Endothelial cell of umbilical vein (primary cell): ENCODE data around the gene FGFR3. TPM values are rescaled to one million over a fixed set of nuclear protein-coding genes. Genes with fewer than 3 reads are reported as not detected.

Source experiments
- BruUV-seq: library from RNA; stranded (reverse); fragments of 400-500 nt; replicated peaks from 2 replicates; lab custom pipeline; 2021; lab: Mats Ljungman, UMichigan
- CTCF ChIA-PET: fragments of 300-600, 350-600 bp; sonication (Branson Sonifier 250); formaldehyde crosslinking; loops from one replicate; lab custom pipeline; 2021; ENCODE audit warnings: antibody characterized with exemption, inconsistent platforms; lab: Charles Lee
- POLR2A ChIA-PET: fragments of 300-600, 350-600 bp; sonication (Branson Sonifier 250); formaldehyde crosslinking; loops from one replicate; lab custom pipeline; 2021; ENCODE audit warnings: antibody characterized with exemption, inconsistent platforms; lab: Charles Lee
- DNase-seq: peaks from one replicate; pipeline ENCODE4 v3.0.0-alpha.2; 2011; ENCODE audit warnings: low read depth, low spot score
- FAIRE-seq: peaks from 2 replicates; lab custom pipeline; 2011; peaks lifted over from hg19 to GRCh38; lab: Jason Lieb, UNC
- H2AFZ ChIP-seq: 2 replicates; pipeline ENCODE4 v1.6.0; 2012; ENCODE audit warnings: low read depth, low read length, control low read depth, inconsistent platforms
- H3K27ac ChIP-seq: 2 replicates; pipeline ENCODE4 v1.5.1; 2011; ENCODE audit warnings: low read depth, mild to moderate bottlenecking, control low read depth, low read length, moderate library complexity; ENCODE audit not compliant: insufficient read depth
- H3K27me3 ChIP-seq, 2 experiments: 2 replicates each; pipeline versions ENCODE4 v1.6.0 to v1.6.1; 2011; ENCODE audit warnings: low read length in 2 of 2, mixed read lengths in 1 of 2; ENCODE audit not compliant: control insufficient read depth in 2 of 2, insufficient read depth in 2 of 2
- H3K36me3 ChIP-seq, 2 experiments: 2 replicates in 1 of 2; 3 replicates in 1 of 2; pipeline ENCODE4 v1.5.1; 2011; ENCODE audit warnings: low read length in 2 of 2, mild to moderate bottlenecking in 1 of 2, moderate library complexity in 1 of 2; ENCODE audit not compliant: control insufficient read depth in 2 of 2, insufficient read depth in 2 of 2; ENCODE audit errors: extremely low read depth in 1 of 2
- H3K4me1 ChIP-seq: 3 replicates; pipeline ENCODE4 v1.5.1; 2011; ENCODE audit warnings: mild to moderate bottlenecking, low read length; ENCODE audit not compliant: control insufficient read depth, insufficient read depth; ENCODE audit errors: extremely low read depth
- H3K4me2 ChIP-seq: 2 replicates; pipeline ENCODE4 v1.6.1; 2011; ENCODE audit warnings: low read length, control low read depth, mixed read lengths; ENCODE audit not compliant: insufficient read depth
- H3K4me3 ChIP-seq, 3 experiments: fragments of 200-600 bp in 1 of 3; sonication (generic), shearing (Covaris generic) in 1 of 3; replicated peaks in 1 of 3; 2 replicates each; pipeline ENCODE4 v1.5.1; 2011 to 2016; ENCODE audit warnings: control low read depth in 3 of 3, low read length in 3 of 3, mild to moderate bottlenecking in 2 of 3, inconsistent platforms in 1 of 3, low read depth in 1 of 3, moderate library complexity in 1 of 3; ENCODE audit not compliant: insufficient read depth in 1 of 3
- H3K79me2 ChIP-seq: 2 replicates; pipeline ENCODE4 v1.6.0; 2012; ENCODE audit warnings: low read length, inconsistent platforms; ENCODE audit not compliant: control insufficient read depth, insufficient read depth
- H3K9ac ChIP-seq: replicated peaks from 2 replicates; pipeline ENCODE3; 2011; ENCODE audit warnings: low read length, control low read depth; ENCODE audit not compliant: insufficient read depth; ENCODE audit errors: extremely low read depth
- H3K9me1 ChIP-seq: replicated peaks from 3 replicates; pipeline ENCODE4 v1.6.0; 2011; ENCODE audit warnings: mild to moderate bottlenecking, low read length; ENCODE audit not compliant: control insufficient read depth, insufficient read depth; ENCODE audit errors: extremely low read depth
- H3K9me3 ChIP-seq: replicated peaks from 2 replicates; pipeline ENCODE4 v1.5.1; 2012; ENCODE audit warnings: low read length, inconsistent platforms; ENCODE audit not compliant: control insufficient read depth, insufficient read depth
- H4K20me1 ChIP-seq: replicated peaks from 2 replicates; pipeline ENCODE3; 2011; ENCODE audit warnings: mild to moderate bottlenecking, low read length; ENCODE audit not compliant: control insufficient read depth, insufficient read depth; ENCODE audit errors: extremely low read depth
- EZH2 ChIP-seq: IDR thresholded peaks from 2 replicates; pipeline ENCODE4 v1.6.1; 2012; ENCODE audit warnings: borderline replicate concordance, low read depth, mild to moderate bottlenecking, moderate library complexity, low read length, inconsistent platforms; ENCODE audit not compliant: severe bottlenecking
- FOS ChIP-seq: IDR thresholded peaks from 2 replicates; pipeline ENCODE4 v1.6.1; 2011; ENCODE audit warnings: mild to moderate bottlenecking, low read length, moderate library complexity, borderline replicate concordance; ENCODE audit not compliant: insufficient read depth
- GATA2 ChIP-seq: IDR thresholded peaks from 2 replicates; pipeline ENCODE4 v1.7.0; 2011; ENCODE audit warnings: low read depth, mild to moderate bottlenecking, moderate library complexity, mixed read lengths, low read length; ENCODE audit not compliant: insufficient read length, insufficient read depth
- JUN ChIP-seq: IDR thresholded peaks from 2 replicates; pipeline ENCODE4 v1.6.1; 2011; ENCODE audit warnings: borderline replicate concordance, low read depth; ENCODE audit not compliant: insufficient read length, insufficient read depth
- MYC ChIP-seq: IDR thresholded peaks from one replicate; pipeline ENCODE4 v1.6.1; 2011; ENCODE audit warnings: mild to moderate bottlenecking, low read depth, low read length
- POLR2A ChIP-seq: IDR thresholded peaks from 2 replicates; pipeline ENCODE4 v1.6.1; 2012; ENCODE audit warnings: low read depth, mild to moderate bottlenecking, control low read depth, low read length
- POLR2AphosphoS5 ChIP-seq: IDR thresholded peaks from 2 replicates; pipeline ENCODE4 v1.6.1; 2012; ENCODE audit warnings: low read depth, mild to moderate bottlenecking, control low read depth, low read length, moderate library complexity; ENCODE audit not compliant: insufficient read depth
- dilution Hi-C: fragments of 300-500 bp; cut with MboI; formaldehyde crosslinking; loops from one replicate; pipeline ENCODE4 v1.15.0; 2019; ENCODE audit warnings: low sequenced_read_pairs; ENCODE audit not compliant: extremely low pct_ligation_motif_present
- intact Hi-C: fragments of 100-400 bp; cut with micrococcal nuclease; formaldehyde crosslinking; loops from one replicate; pipeline ENCODE4 v1.10.0; 2022
- polyA plus RNA-seq, 4 experiments: library from polyadenylated mRNA; depleted of rRNA in 3 of 4; stranded (reverse) in 3 of 4; unstranded in 1 of 4; fragments of >200 nt; gene quantifications; 2 replicates each; pipeline versions ENCODE4 v1.2.1 to v1.2.3, GENCODE V29; 2011 to 2012; ENCODE audit warnings: missing spikeins in 1 of 4
- total RNA-seq: library from RNA; stranded (reverse); gene quantifications from 2 replicates; pipeline ENCODE4 v1.2.3, GENCODE V29; 2021
- TF ChIP-seq, protein P1 (sequence below): IDR thresholded peaks from 2 replicates; pipeline ENCODE4 v1.6.1; 2011; ENCODE audit not compliant: insufficient read depth, insufficient read length

Gene FGFR3
- total and polyA plus RNA-seq, 2 donors (not counting 3 experiments of a cell fraction or from before 2014, with no cell fraction given) = 0.73 to 1.2 TPM

DNA sequence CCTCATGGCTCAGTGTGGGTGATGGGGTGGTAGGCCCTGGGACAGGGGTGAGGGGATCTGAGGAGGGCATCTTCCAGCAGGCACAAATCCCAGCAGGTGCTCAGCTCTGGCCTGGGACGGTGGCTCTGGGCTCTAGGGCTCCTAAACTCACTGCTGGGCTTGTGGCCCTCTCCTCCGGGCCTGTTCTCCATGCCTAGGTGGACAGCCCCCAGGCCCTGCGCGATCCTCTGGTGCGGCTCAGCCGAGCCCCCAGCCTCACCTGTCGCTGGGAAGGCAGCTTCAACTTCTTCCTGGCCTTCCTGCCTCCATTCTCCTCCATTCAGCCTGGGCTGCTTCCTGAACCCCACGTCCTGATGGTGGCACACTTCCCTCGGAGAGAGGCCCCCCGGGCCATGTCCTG is 19.3 kb upstream of the FGFR3 start:
- H3K4me1 ChIP-seq = no peaks in the 10 kb centered on the region
- no peaks in the 10 kb centered on the region for H3K36me3 ChIP-seq
- H3K9me1 ChIP-seq = no peaks in the 10 kb centered on the region
- H3K4me3 ChIP-seq = no peak overlapping the region
- H2AFZ ChIP-seq = no peak overlapping the region
- no peaks in the 10 kb centered on the region for H3K9me3 ChIP-seq
- H3K27me3 ChIP-seq = no peaks in the 10 kb centered on the region
- H3K79me2 ChIP-seq = no peaks in the 10 kb centered on the region
- no peak overlapping the region for H3K9ac ChIP-seq
- CTCF ChIA-PET = interaction anchor here (0.9 kb wide), 2 partner anchors 26 to 35 kb away, joined by 4 to 6 read pairs; no protein-coding TSS in a partner anchor
- no peaks in the 10 kb centered on the region for H4K20me1 ChIP-seq
- POLR2A ChIA-PET = interaction anchor here (0.6 kb wide), 1 partner anchor 97 kb away, joined by 3 read pairs; the partner anchor contains the start of gene NSD2
- no peak for DNase-seq
- intact Hi-C loops (no loop called here), dilution Hi-C loops (no loop called here)
- no peak for TF ChIP-seq POLR2AphosphoS5
- TF ChIP-seq FOS = no peak
- no peak for TF ChIP-seq MYC
- no peak for FAIRE-seq
- no TSS peak for BruUV-seq
- H3K4me2 ChIP-seq = no peak overlapping the region
- H3K27ac ChIP-seq = no peak overlapping the region

DNA sequence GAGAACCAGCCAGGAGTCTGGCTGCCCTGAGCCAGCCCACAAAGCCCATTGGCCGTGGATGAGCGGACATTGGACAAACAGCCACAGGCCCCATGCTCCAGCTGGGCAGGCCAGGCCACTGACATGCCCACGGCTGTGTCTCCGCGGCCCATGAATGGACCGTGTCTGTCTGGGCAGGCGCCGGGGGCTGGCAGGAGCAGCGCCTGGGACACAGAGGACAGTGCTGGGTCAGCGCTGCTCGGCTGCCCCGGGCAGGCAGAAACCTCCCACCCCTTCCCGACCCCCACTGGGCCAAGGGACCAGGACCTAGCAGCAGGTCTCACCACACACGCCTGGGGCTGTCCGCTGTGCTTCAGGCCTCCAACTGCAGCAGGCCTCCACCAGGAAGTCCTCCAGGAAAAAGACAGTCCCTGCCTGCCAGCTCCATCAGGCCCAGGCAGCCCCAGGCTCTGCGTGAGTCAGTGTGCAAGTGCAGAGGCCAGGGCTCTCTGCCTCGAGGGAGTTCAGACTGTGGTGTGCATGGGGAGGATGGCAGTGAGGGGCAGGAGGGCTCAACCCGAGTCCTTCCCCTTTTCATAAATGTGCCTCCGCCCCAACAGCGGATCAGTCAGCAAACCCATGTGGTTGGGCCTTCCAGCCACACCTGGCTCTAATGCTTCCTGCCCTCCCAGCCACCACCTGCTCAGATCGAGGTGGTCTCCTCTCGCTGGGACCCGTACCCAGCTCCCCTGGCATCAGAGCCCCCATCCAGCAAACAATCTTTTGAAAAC is 17.2 kb upstream of the FGFR3 start:
- CTCF ChIA-PET = interaction anchor here (0.9 kb wide), 1 partner anchor 35 kb away, joined by 3 read pairs; no protein-coding TSS in a partner anchor
- no TSS peak for BruUV-seq
- Histone ChIP-seq H3K79me2 (no peaks in the 10 kb centered on the region), H3K9ac (no peak overlapping the region), H3K27me3 (no peaks in the 10 kb centered on the region), H3K4me2 (no peak overlapping the region), H3K9me3 (no peaks in the 10 kb centered on the region), H3K27ac (no peak overlapping the region), H3K4me3 (no peak overlapping the region), H3K4me1 (no peaks in the 10 kb centered on the region), H4K20me1 (no peaks in the 10 kb centered on the region), H3K36me3 (no peaks in the 10 kb centered on the region), H3K9me1 (no peaks in the 10 kb centered on the region), H2AFZ (no peak overlapping the region)
- intact Hi-C loops = no loop called here
- no peak for DNase-seq
- dilution Hi-C loops = no loop called here
- no peak for FAIRE-seq
- TF ChIP-seq POLR2AphosphoS5 (no peak), POLR2A (no peak), EZH2 (no peak), GATA2 (no peak), FOS (no peak), MYC (no peak), JUN (no peak)
- TF ChIP-seq, protein P1, sequence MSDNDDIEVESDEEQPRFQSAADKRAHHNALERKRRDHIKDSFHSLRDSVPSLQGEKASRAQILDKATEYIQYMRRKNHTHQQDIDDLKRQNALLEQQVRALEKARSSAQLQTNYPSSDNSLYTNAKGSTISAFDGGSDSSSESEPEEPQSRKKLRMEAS = no peak
- POLR2A ChIA-PET = interaction anchor here (0.6 kb wide), 1 partner anchor 8 kb away, joined by 3 read pairs; no protein-coding TSS in a partner anchor
